Lung (tissue), 12 donors: ENCODE results near the gene HIGD2A. TPM values are rescaled to one million over a fixed set of nuclear protein-coding genes. Genes with fewer than 3 reads are reported as not detected.

Source experiments
- ATAC-seq: fragments of 200-7000 bp; cut with Tn5 transposase; one replicate; pipeline ENCODE4 v1.9.1; 2020; ENCODE audit warnings: moderate number of reproducible peaks; ENCODE audit not compliant: insufficient read depth, low FRiP score
- DNase-seq, 3 donors: peaks; one replicate each; pipeline ENCODE4 v3.0.0-alpha.2; 2013 to 2017
- H3K27ac ChIP-seq, 2 donors: one replicate each; pipeline ENCODE4 v1.5.1; 2013; ENCODE audit warnings: mild to moderate bottlenecking in 2 of 2, moderate library complexity in 2 of 2, control low read depth in 1 of 2, inconsistent platforms in 1 of 2, low read depth in 1 of 2, low read length in 1 of 2
- H3K27me3 ChIP-seq, 3 donors: one replicate each; pipeline ENCODE4 v1.5.1; 2013; ENCODE audit warnings: low read length in 2 of 3; ENCODE audit not compliant: control insufficient read depth in 3 of 3, insufficient read depth in 3 of 3
- H3K36me3 ChIP-seq, 4 donors: one replicate each; pipeline ENCODE4 v1.5.1; 2013; ENCODE audit warnings: low read length in 4 of 4, mild to moderate bottlenecking in 1 of 4, moderate library complexity in 1 of 4; ENCODE audit not compliant: control insufficient read depth in 4 of 4, insufficient read depth in 4 of 4
- H3K4me1 ChIP-seq, 5 donors: one replicate each; pipeline ENCODE4 v1.5.1; 2013; ENCODE audit warnings: low read length in 5 of 5, mild to moderate bottlenecking in 2 of 5, moderate library complexity in 1 of 5; ENCODE audit not compliant: control insufficient read depth in 5 of 5, insufficient read depth in 5 of 5
- H3K4me3 ChIP-seq: one replicate; pipeline ENCODE4 v1.5.1; 2013; ENCODE audit warnings: mild to moderate bottlenecking, control low read depth, moderate library complexity
- H3K9ac ChIP-seq, 2 donors: one replicate each; pipeline ENCODE4 v1.5.1; 2013; ENCODE audit warnings: low read length in 2 of 2, control low read depth in 1 of 2; ENCODE audit not compliant: insufficient read depth in 1 of 2
- H3K9me3 ChIP-seq, 4 donors: one replicate each; pipeline ENCODE4 v1.5.1; 2013; ENCODE audit warnings: low read length in 3 of 4, mild to moderate bottlenecking in 1 of 4, moderate library complexity in 1 of 4; ENCODE audit not compliant: control insufficient read depth in 4 of 4, insufficient read depth in 3 of 4
- CTCF ChIP-seq: IDR thresholded peaks from 2 replicates; pipeline ENCODE4 v1.5.1; 2012; ENCODE audit warnings: mild to moderate bottlenecking; ENCODE audit errors: control extremely low read depth, extremely low read depth
- WGBS, 2 donors: extraction: QIAGEN DNeasy Blood & Tissue Kit; methylation state at CpG; one replicate each; pipeline ENCODE4 v1.1.7; 2013; 5-methylcytosine and 5-hydroxymethylcytosine counted together
- polyA plus RNA-seq, 2 donors: library from polyadenylated mRNA; stranded (reverse); fragments of 200-250 nt; gene quantifications; one replicate each; pipeline ENCODE4 v1.2.1, GENCODE V29; 2013
- total RNA-seq, 2 donors: library from RNA; depleted of rRNA in 1 of 2; stranded (reverse); fragments of >200 nt in 1 of 2; gene quantifications; one replicate each; pipeline ENCODE4 v1.2.1, GENCODE V29; 2014 to 2021
- donor health status: control.
- donor health status: control.
- donor health status: Bipolar disorder and iron deficiency.
- donor health status: healthy.
- donor health status: DM: yes; HTN: yes; CAD: no.

The HIGD2A gene
- total and polyA plus RNA-seq, 4 donors = 71.2 to 190 (median 108) TPM

GRCh38 chr5:176369934-176370711, 18.4 kb upstream of the HIGD2A start:
- no peaks in the 10 kb centered on the region for H3K9me3 ChIP-seq
- H3K4me1 ChIP-seq = peaks cover 4 to 12% (median 5%) of the 10 kb centered on the region in 5 donors
- no peak overlapping the region for H3K27ac ChIP-seq
- H3K36me3 ChIP-seq = peaks cover 0 to 30% (median 8%) of the 10 kb centered on the region in 4 donors
- no peak overlapping the region for H3K4me3 ChIP-seq
- ATAC-seq (no peak), DNase-seq (no peak)
- no peak overlapping the region for H3K9ac ChIP-seq
- H3K27me3 ChIP-seq = no peaks in the 10 kb centered on the region
- 91 to 92% methylated on average over 8 of the region's 8 CpGs for WGBS, 2 donors
- no peak for TF ChIP-seq CTCF

- no peak for DNase-seq
- ATAC-seq = no peak
- 91 to 92% methylated on average over 13 of the region's 13 CpGs for WGBS, 2 donors
- TF ChIP-seq CTCF = no peak
- Histone ChIP-seq H3K4me1 (peaks cover 0 to 12% (median 4%) of the 10 kb centered on the region in 5 donors), H3K36me3 (peaks cover 0 to 33% (median 8%) of the 10 kb centered on the region in 4 donors), H3K9ac (no peak overlapping the region), H3K27me3 (no peaks in the 10 kb centered on the region), H3K27ac (peak overlapping the region in 1 of 2 donors; percentile 11), H3K9me3 (no peaks in the 10 kb centered on the region), H3K4me3 (no peak overlapping the region)
Observed at GRCh38 chr5:176371621-176372539, 16.7 kb upstream of the HIGD2A start.

- Histone ChIP-seq H3K36me3 (peaks cover under 1 to 27% (median 7%) of the 10 kb centered on the region in 4 donors), H3K9ac (no peak overlapping the region), H3K9me3 (no peaks in the 10 kb centered on the region), H3K4me1 (peaks cover 0 to 12% (median 4%) of the 10 kb centered on the region in 5 donors), H3K27me3 (no peaks in the 10 kb centered on the region), H3K4me3 (no peak overlapping the region), H3K27ac (no peak overlapping the region)
- WGBS, 2 donors = 69% methylated on average over 7 of the region's 7 CpGs
- ATAC-seq (no peak), DNase-seq (peak; percentile 51 to 69 (median 58))
- no peak for TF ChIP-seq CTCF
Observed at GRCh38 chr5:176373100-176373818, 15.3 kb upstream of the HIGD2A start.
